GM21529 (cell line): Measurements from ENCODE around the gene INO80E.

Experiments
- ATAC-seq: cut with Tn5 transposase; IDR thresholded peaks from one replicate; pipeline ENCODE4 v1.9.1; 2021; ENCODE audit not compliant: unreplicated experiment

Gene INO80E

GRCh38 chr16:29975134-29975538 lies 20.9 kb upstream of the INO80E start:
- ATAC-seq, result no peak

- ATAC-seq, result no peak
Observed at GRCh38 chr16:29975811-29976511, 20.1 kb upstream of the INO80E start.

DNA sequence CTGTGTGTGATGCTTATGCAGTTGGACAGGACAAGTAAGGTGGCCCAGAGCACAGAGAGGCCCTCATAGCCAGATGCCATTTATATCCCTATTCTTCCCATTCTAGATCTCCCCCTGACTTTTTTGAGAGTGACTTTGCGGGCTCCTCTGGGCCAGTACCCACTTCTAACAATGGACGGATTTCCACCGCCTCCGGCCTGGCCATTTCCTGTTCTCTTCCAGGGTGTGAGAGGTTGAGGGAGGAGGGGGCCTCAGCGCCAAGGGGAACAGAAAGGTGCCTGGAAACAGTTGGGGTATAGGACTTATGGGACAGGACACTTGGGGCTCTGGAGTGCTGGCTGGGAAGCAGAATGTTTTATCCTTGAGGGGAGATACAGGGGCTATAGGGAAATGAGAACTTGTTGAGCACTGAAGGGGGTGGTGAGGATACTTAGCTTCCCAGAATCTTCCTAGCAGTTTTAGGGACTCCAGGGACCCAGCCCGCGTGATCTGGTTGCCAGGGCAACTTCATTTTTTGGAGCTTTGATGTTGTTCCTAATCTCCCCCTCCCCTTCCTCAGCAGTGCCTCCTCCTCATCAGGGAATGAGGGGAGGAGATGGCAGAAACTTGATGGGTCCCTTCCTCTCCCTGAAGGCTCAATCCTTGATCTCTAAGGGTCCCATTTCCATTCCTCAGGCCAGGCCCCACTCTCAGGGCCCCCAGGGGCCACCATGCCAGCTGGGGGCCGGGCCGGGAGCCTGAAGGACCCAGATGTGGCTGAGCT lies 18.8 kb upstream of the INO80E start:
- ATAC-seq, result no peak

GRCh38 chr16:29978081-29978480 lies 18.0 kb upstream of the INO80E start:
- no peak for ATAC-seq

- no peak for ATAC-seq
Observed at GRCh38 chr16:29978564-29979270, 17.3 kb upstream of the INO80E start.

GRCh38 chr16:29982560-29983419 lies 13.3 kb upstream of the INO80E start:
- ATAC-seq, result no peak

- ATAC-seq, result no peak
Observed at GRCh38 chr16:29983420-29984136, 12.5 kb upstream of the INO80E start.

- ATAC-seq, result no peak
Observed at GRCh38 chr16:29984137-29984763, 11.8 kb upstream of the INO80E start.

GRCh38 chr16:29984764-29985147 lies 11.3 kb upstream of the INO80E start:
- no peak for ATAC-seq

GRCh38 chr16:29985271-29985811 lies 10.7 kb upstream of the INO80E start:
- no peak for ATAC-seq

GRCh38 chr16:29986231-29986630 lies 9.8 kb upstream of the INO80E start:
- no peak for ATAC-seq

GRCh38 chr16:29986931-29987330 lies 9.1 kb upstream of the INO80E start:
- ATAC-seq, result no peak

DNA sequence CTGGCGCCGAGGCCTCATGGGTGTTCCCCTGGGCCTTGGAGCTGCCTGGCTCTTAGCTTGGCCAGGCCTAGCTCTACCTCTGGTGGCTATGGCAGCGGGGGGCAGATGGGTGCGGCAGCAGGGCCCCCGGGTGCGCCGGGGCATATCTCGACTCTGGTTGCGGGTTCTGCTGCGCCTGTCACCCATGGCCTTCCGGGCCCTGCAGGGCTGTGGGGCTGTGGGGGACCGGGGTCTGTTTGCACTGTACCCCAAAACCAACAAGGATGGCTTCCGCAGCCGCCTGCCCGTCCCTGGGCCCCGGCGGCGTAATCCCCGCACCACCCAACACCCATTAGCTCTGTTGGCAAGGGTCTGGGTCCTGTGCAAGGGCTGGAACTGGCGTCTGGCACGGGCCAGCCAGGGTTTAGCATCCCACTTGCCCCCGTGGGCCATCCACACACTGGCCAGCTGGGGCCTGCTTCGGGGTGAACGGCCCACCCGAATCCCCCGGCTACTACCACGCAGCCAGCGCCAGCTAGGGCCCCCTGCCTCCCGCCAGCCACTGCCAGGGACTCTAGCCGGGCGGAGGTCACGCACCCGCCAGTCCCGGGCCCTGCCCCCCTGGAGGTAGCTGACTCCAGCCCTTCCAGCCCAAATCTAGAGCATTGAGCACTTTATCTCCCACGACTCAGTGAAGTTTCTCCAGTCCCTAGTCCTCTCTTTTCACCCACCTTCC lies 8.5 kb upstream of the INO80E start:
- no peak for ATAC-seq

DNA sequence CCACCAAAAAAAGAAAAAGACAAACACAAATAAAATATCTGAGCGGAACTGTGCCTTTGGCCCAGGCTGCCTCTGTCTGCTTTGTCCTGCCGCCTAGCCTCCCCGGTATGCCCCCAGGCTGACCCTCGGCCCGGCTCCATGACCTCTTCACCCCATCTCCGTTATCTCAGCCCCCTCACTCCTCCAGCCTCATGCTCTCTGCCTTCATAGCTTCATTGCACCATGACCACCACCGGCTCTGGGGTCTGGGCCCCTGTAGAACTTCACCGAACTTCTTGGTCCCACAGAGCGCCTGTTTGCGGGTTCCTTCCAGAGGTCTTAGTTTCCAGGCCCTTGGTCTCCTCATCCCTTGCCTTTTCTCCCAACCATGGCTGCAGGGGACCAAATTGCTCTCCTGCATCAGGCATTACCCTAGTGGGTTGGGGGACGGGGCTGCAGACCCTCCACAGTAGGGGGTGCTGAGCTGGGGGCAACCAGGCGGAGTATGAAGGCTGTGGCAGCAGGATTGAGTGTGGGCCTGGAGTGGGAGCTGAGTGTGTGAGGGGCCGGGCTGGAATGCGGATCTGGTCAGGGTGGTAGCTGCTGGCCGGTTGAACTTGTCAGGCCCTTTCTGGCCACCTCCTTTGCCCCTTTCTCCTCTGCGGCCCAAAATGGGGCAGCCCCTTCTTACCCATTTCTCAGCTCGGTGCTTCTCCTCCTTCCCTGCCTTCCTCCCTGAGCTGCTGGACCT lies 7.5 kb upstream of the INO80E start:
- no peak for ATAC-seq

GRCh38 chr16:29989111-29989858 lies 6.8 kb upstream of the INO80E start:
- ATAC-seq, result no peak

DNA sequence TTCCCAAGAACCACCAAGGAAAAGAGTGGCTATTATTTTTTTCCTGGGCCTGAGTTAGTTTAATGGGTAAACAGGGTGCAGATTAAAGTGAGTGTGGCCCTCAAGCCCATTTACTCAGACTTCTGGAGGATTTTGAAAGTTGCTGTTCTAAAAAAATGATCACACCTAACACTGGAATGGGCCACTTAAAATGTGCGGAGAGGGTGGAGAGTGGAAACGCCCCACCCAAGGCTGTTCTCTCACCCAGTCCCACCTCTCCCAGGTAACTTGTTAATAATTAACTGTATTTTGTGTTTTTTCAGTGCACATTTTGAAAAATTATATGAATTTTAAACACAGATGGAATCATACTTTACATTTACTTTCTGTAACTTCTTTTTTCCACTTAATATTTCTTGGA lies 6.0 kb upstream of the INO80E start:
- ATAC-seq, result no peak

DNA sequence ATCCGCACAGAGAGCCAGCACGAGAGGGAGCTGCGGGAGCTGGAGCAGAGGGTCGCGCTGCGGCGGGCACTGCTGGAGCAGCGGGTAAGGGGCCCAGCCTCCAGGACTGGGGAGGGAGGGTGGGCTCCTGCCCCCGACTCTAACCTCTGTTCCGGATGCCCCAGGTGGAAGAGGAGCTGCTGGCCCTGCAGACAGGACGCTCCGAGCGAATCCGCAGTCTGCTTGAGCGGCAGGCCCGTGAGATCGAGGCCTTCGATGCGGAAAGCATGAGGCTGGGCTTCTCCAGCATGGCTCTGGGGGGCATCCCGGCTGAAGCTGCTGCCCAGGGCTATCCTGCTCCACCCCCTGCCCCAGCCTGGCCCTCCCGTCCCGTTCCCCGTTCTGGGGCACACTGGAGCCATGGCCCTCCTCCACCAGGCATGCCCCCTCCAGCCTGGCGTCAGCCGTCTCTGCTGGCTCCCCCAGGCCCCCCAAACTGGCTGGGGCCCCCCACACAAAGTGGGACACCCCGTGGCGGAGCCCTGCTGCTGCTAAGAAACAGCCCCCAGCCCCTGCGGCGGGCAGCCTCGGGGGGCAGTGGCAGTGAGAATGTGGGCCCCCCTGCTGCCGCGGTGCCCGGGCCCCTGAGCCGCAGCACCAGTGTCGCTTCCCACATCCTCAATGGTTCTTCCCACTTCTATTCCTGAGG lies 5.0 kb upstream of the INO80E start:
- ATAC-seq, result no peak
